Neural progenitor cell (in vitro differentiated cells): ENCODE results near the gene AGBL4. TPM values are rescaled to one million over a fixed set of nuclear protein-coding genes. Genes with fewer than 3 reads are reported as not detected.

ENCODE experiments used
- DNase-seq: peaks from one replicate; pipeline ENCODE4 v3.0.0-alpha.2; 2016; ENCODE audit warnings: low spot score
- H2AFZ ChIP-seq: fragments of 200-600 bp; sonication (generic); replicated peaks from 2 replicates; pipeline ENCODE4 v1.6.1; 2016; ENCODE audit warnings: antibody characterized with exemption
- H3F3A ChIP-seq: fragments of 200-600 bp; sonication (generic); 2 replicates; pipeline ENCODE4 v1.6.1; 2016; ENCODE audit warnings: antibody characterized with exemption, low read depth
- H3K27ac ChIP-seq: fragments of 200-600 bp; sonication (generic); 2 replicates; pipeline ENCODE4 v1.5.1; 2016; ENCODE audit warnings: mild to moderate bottlenecking
- H3K27me3 ChIP-seq: fragments of 200-600 bp; sonication (generic); 2 replicates; pipeline ENCODE4 v1.6.1; 2016; ENCODE audit warnings: mild to moderate bottlenecking, moderate library complexity
- H3K36me3 ChIP-seq: fragments of 200-600 bp; sonication (generic); 2 replicates; pipeline ENCODE4 v1.5.1; 2016
- H3K4me1 ChIP-seq: fragments of 200-600 bp; sonication (generic); 2 replicates; pipeline ENCODE4 v1.6.1; 2016; ENCODE audit warnings: mixed run types
- H3K4me2 ChIP-seq: fragments of 200-600 bp; sonication (generic); 2 replicates; pipeline ENCODE4 v1.6.1; 2016
- H3K4me3 ChIP-seq: fragments of 200-600 bp; sonication (generic); 2 replicates; pipeline ENCODE4 v1.5.1; 2016
- H3K79me2 ChIP-seq: fragments of 200-600 bp; sonication (generic); 2 replicates; pipeline ENCODE4 v1.6.1; 2016; ENCODE audit warnings: low read depth
- H3K9ac ChIP-seq: fragments of 200-600 bp; sonication (generic); 2 replicates; pipeline ENCODE4 v1.6.1; 2016
- H3K9me3 ChIP-seq: fragments of 200-600 bp; sonication (generic); 2 replicates; pipeline ENCODE4 v1.5.1; 2016; ENCODE audit warnings: low read depth
- H4K20me1 ChIP-seq: fragments of 200-600 bp; sonication (generic); 2 replicates; pipeline ENCODE4 v1.6.1; 2016; ENCODE audit warnings: low read depth
- H3K27ac Mint-ChIP-seq: 3 replicates; pipeline ENCODE4 v1.8.0; 2021; ENCODE audit warnings: mixed read lengths
- H3K27me3 Mint-ChIP-seq: 2 replicates; pipeline ENCODE4 v1.8.0; 2022; ENCODE audit warnings: low read depth, mild to moderate bottlenecking, inconsistent platforms, moderate library complexity, mixed read lengths; ENCODE audit not compliant: insufficient read depth
- H3K36me3 Mint-ChIP-seq: 3 replicates; pipeline ENCODE4 v1.8.0; 2021; ENCODE audit warnings: mixed read lengths
- H3K4me1 Mint-ChIP-seq: 3 replicates; pipeline ENCODE4 v1.8.0; 2021; ENCODE audit warnings: mixed read lengths
- H3K4me3 Mint-ChIP-seq: 3 replicates; pipeline ENCODE4 v1.8.0; 2021; ENCODE audit warnings: mild to moderate bottlenecking, moderate library complexity, mixed read lengths
- H3K9me3 Mint-ChIP-seq: 3 replicates; pipeline ENCODE4 v1.8.0; 2020; ENCODE audit warnings: mixed read lengths
- CTCF ChIP-seq: fragments of 200-600 bp; sonication (generic); IDR thresholded peaks from 2 replicates; pipeline ENCODE4 v1.5.1; 2017; ENCODE audit warnings: antibody characterized with exemption, mild to moderate bottlenecking
- EZH2 ChIP-seq: fragments of 200-600 bp; sonication (generic); IDR thresholded peaks from 2 replicates; pipeline ENCODE4 v1.6.1; 2017; ENCODE audit warnings: antibody characterized with exemption, mild to moderate bottlenecking, moderate library complexity
- EZH2phosphoT487 ChIP-seq: fragments of 200-600 bp; sonication (generic); IDR thresholded peaks from 2 replicates; pipeline ENCODE4 v1.6.1; 2017; ENCODE audit warnings: antibody characterized with exemption
- total RNA-seq: library from RNA; depleted of rRNA; stranded (reverse); fragments of >200 nt; gene quantifications from 2 replicates; pipeline ENCODE4 v1.2.3, GENCODE V29; 2015; ENCODE audit warnings: low replicate concordance

AGBL4 gene
- total RNA-seq, 1 donor from 2014 or later = 1.5 TPM

- no peaks in the 10 kb centered on the region for H3K9me3 Mint-ChIP-seq
- no peak overlapping the region for H3K9ac ChIP-seq
- no peaks in the 10 kb centered on the region for H3K79me2 ChIP-seq
- no peak overlapping the region for H3K4me3 ChIP-seq
- H3K36me3 Mint-ChIP-seq = no peaks in the 10 kb centered on the region
- no peaks in the 10 kb centered on the region for H3K9me3 ChIP-seq
- H4K20me1 ChIP-seq = no peaks in the 10 kb centered on the region
- no peaks in the 10 kb centered on the region for H3K4me1 ChIP-seq
- no peaks in the 10 kb centered on the region for H3K36me3 ChIP-seq
- H2AFZ ChIP-seq = no peak overlapping the region
- DNase-seq = no peak
- H3K27me3 Mint-ChIP-seq = peaks cover 5% of the 10 kb centered on the region
- H3K4me3 Mint-ChIP-seq = no peak overlapping the region
- no peaks in the 10 kb centered on the region for H3K4me1 Mint-ChIP-seq
- TF ChIP-seq CTCF = no peak
- TF ChIP-seq EZH2phosphoT487 = no peak
- TF ChIP-seq EZH2 = no peak
- H3K27ac ChIP-seq = no peak overlapping the region
- no peak overlapping the region for H3K4me2 ChIP-seq
- no peak overlapping the region for H3K27ac Mint-ChIP-seq
- H3K27me3 ChIP-seq = no peaks in the 10 kb centered on the region
- no peaks in the 10 kb centered on the region for H3F3A ChIP-seq
Observed at GRCh38 chr1:48718116-48718630, 1305.6 kb downstream of the AGBL4 start.

- H3K27me3 Mint-ChIP-seq = peaks cover 6% of the 10 kb centered on the region
- Histone ChIP-seq H3K27ac (no peak overlapping the region), H2AFZ (no peak overlapping the region), H3K36me3 (no peaks in the 10 kb centered on the region), H4K20me1 (no peaks in the 10 kb centered on the region), H3K79me2 (no peaks in the 10 kb centered on the region), H3F3A (no peaks in the 10 kb centered on the region), H3K27me3 (no peaks in the 10 kb centered on the region), H3K4me1 (no peaks in the 10 kb centered on the region), H3K9ac (no peak overlapping the region), H3K9me3 (no peaks in the 10 kb centered on the region), H3K4me3 (no peak overlapping the region), H3K4me2 (no peak overlapping the region)
- DNase-seq = no peak
- H3K36me3 Mint-ChIP-seq = no peaks in the 10 kb centered on the region
- no peak overlapping the region for H3K27ac Mint-ChIP-seq
- TF ChIP-seq EZH2 = no peak
- TF ChIP-seq CTCF = no peak
- TF ChIP-seq EZH2phosphoT487 = no peak
- H3K4me3 Mint-ChIP-seq = no peak overlapping the region
- no peaks in the 10 kb centered on the region for H3K9me3 Mint-ChIP-seq
- H3K4me1 Mint-ChIP-seq = no peaks in the 10 kb centered on the region
Observed at GRCh38 chr1:48717082-48717481, 1306.7 kb downstream of the AGBL4 start.

GRCh38 chr1:48715921-48716320 lies 1307.8 kb downstream of the AGBL4 start:
- H3K4me1 ChIP-seq = peaks cover under 1% of the 10 kb centered on the region
- TF ChIP-seq EZH2 (no peak), CTCF (no peak), EZH2phosphoT487 (no peak)
- no peaks in the 10 kb centered on the region for H3K27me3 ChIP-seq
- no peaks in the 10 kb centered on the region for H4K20me1 ChIP-seq
- Mint-ChIP-seq H3K27me3 (peaks cover 7% of the 10 kb centered on the region), H3K4me1 (no peaks in the 10 kb centered on the region), H3K4me3 (no peak overlapping the region), H3K27ac (no peak overlapping the region), H3K9me3 (no peaks in the 10 kb centered on the region), H3K36me3 (no peaks in the 10 kb centered on the region)
- H3K27ac ChIP-seq = no peak overlapping the region
- no peaks in the 10 kb centered on the region for H3F3A ChIP-seq
- no peak overlapping the region for H3K9ac ChIP-seq
- H3K36me3 ChIP-seq = no peaks in the 10 kb centered on the region
- no peak overlapping the region for H3K4me2 ChIP-seq
- H3K4me3 ChIP-seq = no peak overlapping the region
- no peaks in the 10 kb centered on the region for H3K9me3 ChIP-seq
- DNase-seq = no peak
- H3K79me2 ChIP-seq = no peaks in the 10 kb centered on the region
- no peak overlapping the region for H2AFZ ChIP-seq
